T-helper 17 cell (primary cell): ENCODE results near the gene NPPA. TPM values are rescaled to one million over a fixed set of nuclear protein-coding genes. Genes with fewer than 3 reads are reported as not detected.
A peak's percentile ranks its signal among the peaks of the same experiment; 100 is the strongest.
"Not testable (repeated sequence)": the region's sequence is repeated elsewhere in the genome, so short reads cannot be mapped to it uniquely, and the experiment has no call there.

Experiments used
- ATAC-seq: fragments of 150-1000 bp; cut with Tn5 transposase; 2 replicates; pipeline ENCODE4 v1.10.0; 2021; ENCODE audit warnings: mild to moderate bottlenecking, moderate library complexity
- DNase-seq, 3 donors: peaks; one replicate each; pipeline versions ENCODE4 v3.0.0 to v3.0.0-alpha.2; 2020 to 2021
- H3K9me3 ChIP-seq: one replicate; pipeline ENCODE4 v1.7.0; 2013; ENCODE audit warnings: low read length, mild to moderate bottlenecking; ENCODE audit not compliant: control insufficient read depth, poor library complexity, severe bottlenecking
- H3K27ac Mint-ChIP-seq: one replicate; pipeline ENCODE4 v1.8.0; 2022; ENCODE audit warnings: mild to moderate bottlenecking, moderate library complexity, mixed read lengths
- H3K27me3 Mint-ChIP-seq: one replicate; pipeline ENCODE4 v1.8.0; 2022; ENCODE audit warnings: mixed read lengths
- H3K36me3 Mint-ChIP-seq: one replicate; pipeline ENCODE4 v1.8.0; 2022; ENCODE audit warnings: low read depth, mixed read lengths
- H3K4me1 Mint-ChIP-seq: one replicate; pipeline ENCODE4 v1.8.0; 2022; ENCODE audit warnings: mild to moderate bottlenecking, mixed read lengths
- H3K4me3 Mint-ChIP-seq: one replicate; pipeline ENCODE4 v1.8.0; 2022; ENCODE audit warnings: mild to moderate bottlenecking, moderate library complexity, mixed read lengths
- total RNA-seq, 4 donors: library from RNA in 2 of 4; stranded (reverse) in 2 of 4; gene quantifications; one replicate each; pipeline ENCODE4 v1.2.3 and lab custom pipeline; 2022 to 2026

The NPPA gene
- total RNA-seq (not detected), total RNA-seq (lab: John Stamatoyannopoulos, UW) (0 reads per million in 2 donors)

DNA sequence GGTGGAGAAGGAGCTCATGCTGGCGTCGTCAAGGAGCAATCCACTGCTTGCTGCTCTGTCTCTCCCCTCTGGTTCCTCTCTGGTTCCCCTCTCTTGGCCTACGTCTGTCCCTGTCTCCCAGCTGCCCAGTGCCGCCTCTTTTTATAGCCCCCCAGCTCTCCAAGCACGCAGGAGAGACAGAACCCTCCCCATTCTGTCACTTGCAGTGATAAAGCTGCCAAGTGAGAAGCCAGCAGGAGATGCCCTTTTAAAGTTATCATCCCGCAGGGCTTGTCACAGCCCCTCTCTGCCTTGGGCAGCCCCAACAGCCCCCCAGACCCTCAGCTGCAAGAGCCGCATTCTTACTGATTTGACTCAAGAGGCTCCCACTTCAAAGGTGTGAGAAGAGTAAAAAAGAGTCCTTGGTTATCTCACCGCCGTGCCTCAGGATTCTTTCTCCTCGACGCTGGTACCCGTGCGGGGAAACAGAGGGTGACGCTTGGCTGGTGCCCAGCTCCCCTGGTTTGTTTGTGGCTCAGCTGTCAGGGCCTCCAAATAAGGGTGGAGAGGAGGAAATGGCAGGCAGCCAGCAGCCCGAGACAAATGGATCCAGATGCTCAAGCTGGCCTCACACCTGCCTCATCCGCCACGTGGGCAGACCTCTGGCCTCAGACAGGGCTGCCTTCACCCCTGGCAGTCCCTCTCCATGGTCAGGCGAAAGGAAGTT is at the start of gene NPPA:
Gene NPPA (minus strand): TSS at position 117 of the 706 bp plus-strand sequence. CDS start 99 bp downstream, at position 18.
- Mint-ChIP-seq H3K4me3 (no peak within 1 kb of the TSS), H3K27ac (no peak within 1 kb of the TSS), H3K4me1 (peaks cover 6% of the 10 kb centered on the region), H3K27me3 (peaks cover 23% of the 10 kb centered on the region), H3K36me3 (peaks cover 7% of the 10 kb centered on the region)
- ATAC-seq, result no peak
- H3K9me3 ChIP-seq, result no peaks in the 10 kb centered on the region
- DNase-seq, result no peak

DNA sequence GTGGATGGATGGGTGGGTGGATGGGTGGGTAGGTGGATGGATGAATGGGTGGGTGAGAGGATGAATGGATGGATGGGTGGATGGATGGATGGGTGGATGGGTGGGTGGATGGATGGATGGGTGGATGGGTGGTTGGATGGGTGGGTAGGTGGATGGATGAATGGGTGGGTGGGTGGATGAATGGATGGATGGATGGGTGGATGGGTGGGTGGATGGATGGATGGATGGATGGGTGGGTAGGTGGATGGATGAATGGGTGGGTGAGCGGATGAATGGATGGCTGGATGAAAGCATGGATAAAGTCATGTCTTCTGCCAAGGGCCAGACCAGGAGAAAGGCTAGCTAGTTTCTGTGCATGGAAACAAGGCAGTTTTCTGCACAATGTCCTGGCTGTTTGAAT is 46.9 kb upstream of the NPPA start:
- H3K27me3 Mint-ChIP-seq, result peaks cover 59% of the 10 kb centered on the region
- ATAC-seq, H3K27ac Mint-ChIP-seq, H3K36me3 Mint-ChIP-seq, H3K4me3 Mint-ChIP-seq, DNase-seq, H3K9me3 ChIP-seq, H3K4me1 Mint-ChIP-seq: not testable (repeated sequence)

DNA sequence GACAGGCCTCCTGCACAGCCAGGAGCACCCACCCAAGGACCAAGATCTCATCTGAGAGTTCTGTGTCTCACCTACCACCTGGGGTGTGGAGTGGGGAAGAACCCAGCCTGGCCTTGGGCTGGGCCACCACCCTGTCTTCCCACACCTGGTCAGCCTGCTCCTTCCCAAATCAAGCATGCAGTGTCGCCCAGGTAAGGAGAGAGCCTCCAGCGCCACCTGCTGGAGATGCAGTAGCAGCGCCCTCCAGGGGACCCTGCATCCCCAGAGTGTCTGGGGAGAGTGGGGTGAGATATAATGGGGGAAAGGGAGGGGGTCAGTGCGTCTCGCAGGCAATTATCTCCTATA is 46.3 kb upstream of the NPPA start:
- Mint-ChIP-seq H3K27me3 (peaks cover 52% of the 10 kb centered on the region), H3K4me3 (no peak overlapping the region), H3K4me1 (peaks cover 3% of the 10 kb centered on the region), H3K36me3 (peaks cover 2% of the 10 kb centered on the region), H3K27ac (no peak overlapping the region)
- peak; percentile 85 for ATAC-seq
- DNase-seq, result peak; percentile 57 to 68 (median 60)
- no peaks in the 10 kb centered on the region for H3K9me3 ChIP-seq

DNA sequence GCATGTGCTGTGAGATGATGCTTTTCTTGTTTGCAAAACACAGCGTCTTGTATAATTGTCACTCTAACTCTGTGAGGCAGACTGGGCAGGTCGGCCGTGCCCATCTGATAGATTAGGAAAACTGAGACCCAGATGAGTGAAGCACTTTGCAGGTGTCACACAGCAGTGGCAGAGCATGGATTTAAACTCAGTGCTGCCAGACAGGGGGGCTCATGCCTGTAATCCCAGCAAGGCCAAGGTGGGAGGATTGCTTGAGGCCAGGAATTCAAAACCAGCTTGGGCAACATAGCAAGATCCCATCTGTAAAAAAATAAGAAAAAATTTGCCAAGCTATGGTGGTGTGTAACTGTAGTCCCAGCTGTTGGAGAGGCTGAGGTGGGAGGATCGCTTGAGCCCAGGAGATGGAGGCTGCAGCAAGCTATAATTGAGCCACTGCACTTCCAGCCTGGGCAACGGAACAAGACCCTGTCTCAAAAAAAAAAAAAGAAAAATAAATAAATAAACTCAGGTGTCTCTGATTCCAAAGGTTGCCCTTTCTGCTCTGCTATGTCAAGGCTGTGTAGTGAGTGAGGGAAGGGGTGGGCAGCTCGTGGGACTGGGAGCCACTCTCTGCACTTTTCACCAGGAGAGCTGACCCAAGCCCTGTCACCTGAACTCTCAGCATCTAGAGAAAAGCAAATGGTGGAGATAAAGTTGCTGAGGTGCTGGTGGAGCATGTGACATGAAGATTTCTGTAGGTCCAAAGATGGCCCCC is 44.0 kb upstream of the NPPA start:
- peaks cover 48% of the 10 kb centered on the region for H3K27me3 Mint-ChIP-seq
- no peaks in the 10 kb centered on the region for H3K9me3 ChIP-seq
- ATAC-seq (no peak), DNase-seq (no peak)
- H3K36me3 Mint-ChIP-seq, result peaks cover 2% of the 10 kb centered on the region
- H3K4me1 Mint-ChIP-seq, result peaks cover 3% of the 10 kb centered on the region
- H3K27ac Mint-ChIP-seq, result no peak overlapping the region
- H3K4me3 Mint-ChIP-seq, result no peak overlapping the region

DNA sequence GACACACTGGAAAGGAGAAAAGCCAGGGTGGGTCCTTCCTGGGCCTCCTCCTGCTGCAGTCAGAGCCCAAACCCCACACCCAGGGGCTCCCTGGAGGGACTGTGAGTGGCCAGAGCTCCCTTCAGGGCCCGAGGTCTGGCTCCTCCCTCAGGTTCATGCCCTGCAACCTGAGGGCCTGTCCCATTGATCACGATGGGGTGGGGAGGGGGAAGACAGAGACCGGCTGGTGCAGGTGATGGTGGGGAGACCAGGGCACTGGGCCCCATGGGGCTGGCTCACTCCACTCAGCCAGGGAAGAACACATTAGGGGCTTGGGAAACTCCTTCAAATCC is 41.3 kb upstream of the NPPA start:
- no peak for ATAC-seq
- H3K36me3 Mint-ChIP-seq, result no peaks in the 10 kb centered on the region
- no peak overlapping the region for H3K4me3 Mint-ChIP-seq
- H3K9me3 ChIP-seq, result no peaks in the 10 kb centered on the region
- peaks cover 5% of the 10 kb centered on the region for H3K4me1 Mint-ChIP-seq
- H3K27me3 Mint-ChIP-seq, result peaks cover 44% of the 10 kb centered on the region
- DNase-seq, result no peak
- H3K27ac Mint-ChIP-seq, result no peak overlapping the region

DNA sequence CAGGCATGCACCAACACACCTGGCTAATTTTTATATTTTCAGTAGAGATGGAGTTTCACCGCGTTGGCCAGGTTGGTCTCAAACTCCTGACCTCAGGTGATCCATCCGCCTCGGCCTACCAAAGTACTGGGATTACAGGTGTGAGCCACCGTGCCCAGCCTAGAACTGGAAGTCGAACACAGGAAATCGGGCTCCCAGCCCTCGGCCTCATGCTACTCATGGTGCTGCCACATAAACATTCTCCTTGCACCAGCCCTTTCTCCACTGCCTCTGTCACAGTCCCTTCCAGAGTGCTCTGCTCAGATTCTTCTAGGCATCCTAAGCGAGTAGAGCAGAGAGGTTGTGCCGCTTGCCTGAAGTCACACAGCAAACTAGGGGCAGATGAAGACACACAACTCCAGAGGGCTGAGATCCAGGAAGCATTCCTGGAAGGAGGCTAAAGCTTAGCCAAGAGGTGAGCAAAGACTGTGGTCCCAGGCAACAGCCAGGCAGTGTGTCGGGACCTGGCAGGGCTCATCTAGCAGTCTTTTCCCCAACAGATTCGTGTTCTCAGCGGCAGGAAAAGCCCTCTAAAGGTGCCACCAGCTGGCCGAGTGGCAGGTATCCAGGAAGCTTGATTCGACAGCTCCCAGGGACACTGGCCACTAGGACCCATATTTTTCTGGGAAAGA is 40.8 kb upstream of the NPPA start:
- Mint-ChIP-seq H3K4me3 (no peak overlapping the region), H3K27me3 (peaks cover 39% of the 10 kb centered on the region), H3K36me3 (no peaks in the 10 kb centered on the region), H3K4me1 (peaks cover 5% of the 10 kb centered on the region), H3K27ac (no peak overlapping the region)
- no peak for ATAC-seq
- DNase-seq, result no peak
- no peaks in the 10 kb centered on the region for H3K9me3 ChIP-seq

DNA sequence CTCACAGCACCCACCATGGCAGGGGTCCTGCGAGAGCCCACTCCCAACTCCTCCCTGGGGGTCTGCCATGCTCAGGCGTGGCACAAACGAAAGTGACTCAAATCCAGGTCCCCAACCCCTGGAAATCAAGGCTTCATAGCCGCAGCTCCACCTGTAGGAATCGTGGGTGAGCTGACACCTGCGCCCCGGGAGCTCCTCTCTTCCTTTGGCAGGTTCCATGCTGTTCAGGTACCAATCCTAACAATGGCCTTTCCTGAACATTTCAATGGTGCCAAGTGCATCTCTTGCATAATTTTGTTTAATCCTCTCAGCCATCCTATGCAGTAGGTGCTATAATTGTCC is 40.1 kb upstream of the NPPA start:
- DNase-seq (no peak), ATAC-seq (no peak)
- H3K36me3 Mint-ChIP-seq, result no peaks in the 10 kb centered on the region
- no peak overlapping the region for H3K4me3 Mint-ChIP-seq
- H3K9me3 ChIP-seq, result no peaks in the 10 kb centered on the region
- no peak overlapping the region for H3K27ac Mint-ChIP-seq
- peaks cover 38% of the 10 kb centered on the region for H3K27me3 Mint-ChIP-seq
- peaks cover 5% of the 10 kb centered on the region for H3K4me1 Mint-ChIP-seq

DNA sequence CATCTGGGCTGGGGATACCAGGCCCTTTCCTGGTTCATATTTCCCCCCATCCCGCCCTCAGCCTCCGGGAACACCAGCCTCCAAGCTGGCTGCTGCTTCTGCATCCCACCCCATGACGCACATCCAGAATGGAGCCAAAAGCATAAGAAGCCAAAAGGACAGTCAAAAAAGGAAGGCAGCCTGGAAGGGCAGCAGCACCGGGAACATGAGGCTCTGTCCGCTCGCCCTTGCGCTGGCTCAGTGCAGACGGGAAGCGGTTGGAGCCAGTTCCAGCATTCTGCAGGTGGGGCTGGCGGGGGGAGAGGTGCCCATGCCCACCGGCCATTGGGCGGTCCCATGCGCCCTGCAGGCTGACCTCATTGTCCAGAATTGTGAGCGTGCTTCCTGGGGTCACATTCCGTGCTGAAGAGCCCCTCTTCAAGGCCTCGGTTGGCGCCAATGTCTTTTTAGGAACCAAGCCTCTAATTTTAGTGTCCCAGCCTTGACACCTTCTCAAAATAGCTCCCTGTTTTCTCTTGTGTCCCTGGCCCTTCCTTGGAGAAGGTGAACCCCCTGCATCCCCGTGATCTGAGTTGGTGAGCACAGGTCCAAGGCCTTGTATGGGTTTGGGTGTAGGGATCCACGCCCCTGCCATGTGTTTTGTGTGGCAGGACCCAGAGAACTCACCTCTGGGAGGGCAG is 39.5 kb upstream of the NPPA start:
- Mint-ChIP-seq H3K36me3 (no peaks in the 10 kb centered on the region), H3K27me3 (peaks cover 37% of the 10 kb centered on the region), H3K4me3 (no peak overlapping the region), H3K4me1 (peaks cover 5% of the 10 kb centered on the region), H3K27ac (no peak overlapping the region)
- H3K9me3 ChIP-seq, result no peaks in the 10 kb centered on the region
- no peak for ATAC-seq
- no peak for DNase-seq

DNA sequence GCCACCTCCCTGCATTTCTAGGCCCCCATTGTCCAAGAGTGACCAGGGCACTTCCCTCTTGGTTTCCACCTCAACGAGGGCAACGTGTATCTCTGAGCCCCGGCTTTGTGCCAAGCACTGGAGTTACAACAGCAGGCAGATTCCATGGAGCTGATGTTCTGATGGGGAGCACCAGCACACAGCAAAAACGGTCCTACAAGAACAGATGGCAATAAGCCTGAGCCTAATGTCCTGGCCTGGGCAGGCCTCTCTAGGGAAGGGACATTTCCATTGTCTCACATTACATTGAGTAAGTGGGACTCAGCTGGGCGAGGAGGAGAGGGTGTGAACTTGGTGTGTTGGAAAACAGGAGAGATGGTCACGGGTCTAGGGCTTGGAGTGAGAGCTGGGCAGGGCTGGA is 38.3 kb upstream of the NPPA start:
- no peak overlapping the region for H3K27ac Mint-ChIP-seq

DNA sequence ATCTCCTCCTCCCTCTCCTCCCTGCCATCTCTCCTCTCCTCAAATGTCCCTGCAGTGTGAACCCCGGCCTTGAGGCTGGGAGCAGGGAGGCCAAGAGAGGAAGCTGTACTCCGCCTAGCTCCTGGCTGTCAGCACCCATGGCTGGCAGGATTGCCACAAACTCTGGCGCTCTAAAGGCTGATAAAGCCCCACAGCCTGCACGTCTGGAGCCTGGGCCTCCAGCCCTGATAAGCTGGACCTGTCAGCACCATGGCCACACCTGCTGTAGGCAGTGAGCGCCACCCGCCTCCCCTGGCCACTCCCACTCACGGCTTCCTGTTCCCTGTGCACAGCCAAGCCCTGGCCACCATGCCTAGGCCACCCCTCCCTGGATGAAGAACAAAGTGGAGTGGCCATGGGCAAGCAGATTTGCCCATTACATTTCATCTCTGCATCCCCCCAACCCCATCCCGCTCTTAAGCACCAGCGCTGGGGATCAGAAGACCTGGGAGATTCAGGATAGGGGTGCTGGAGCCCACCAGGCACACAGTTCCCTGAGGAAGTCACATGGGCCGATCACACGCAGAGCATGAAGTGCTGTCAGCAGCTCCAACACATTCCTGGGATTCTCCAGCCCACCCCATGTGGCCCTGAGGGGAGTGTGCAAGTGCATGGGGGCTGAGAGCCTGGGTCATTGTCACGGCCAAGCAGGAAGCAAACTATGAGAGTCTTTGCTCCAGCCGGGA is 35.4 kb upstream of the NPPA start:
- peaks cover 36% of the 10 kb centered on the region for H3K27me3 Mint-ChIP-seq
- ATAC-seq (no peak), DNase-seq (no peak)
- no peaks in the 10 kb centered on the region for H3K9me3 ChIP-seq
- H3K4me3 Mint-ChIP-seq, result no peak overlapping the region
- H3K4me1 Mint-ChIP-seq, result peaks cover 5% of the 10 kb centered on the region
- H3K36me3 Mint-ChIP-seq, result no peaks in the 10 kb centered on the region
- H3K27ac Mint-ChIP-seq, result no peak overlapping the region

More for the DNA sequence above, 38.3 kb upstream of the NPPA start:
- Mint-ChIP-seq H3K36me3 (no peaks in the 10 kb centered on the region), H3K4me1 (peaks cover 5% of the 10 kb centered on the region), H3K27me3 (peaks cover 39% of the 10 kb centered on the region), H3K4me3 (no peak overlapping the region)
- DNase-seq (no peak), ATAC-seq (no peak)
- no peaks in the 10 kb centered on the region for H3K9me3 ChIP-seq

DNA sequence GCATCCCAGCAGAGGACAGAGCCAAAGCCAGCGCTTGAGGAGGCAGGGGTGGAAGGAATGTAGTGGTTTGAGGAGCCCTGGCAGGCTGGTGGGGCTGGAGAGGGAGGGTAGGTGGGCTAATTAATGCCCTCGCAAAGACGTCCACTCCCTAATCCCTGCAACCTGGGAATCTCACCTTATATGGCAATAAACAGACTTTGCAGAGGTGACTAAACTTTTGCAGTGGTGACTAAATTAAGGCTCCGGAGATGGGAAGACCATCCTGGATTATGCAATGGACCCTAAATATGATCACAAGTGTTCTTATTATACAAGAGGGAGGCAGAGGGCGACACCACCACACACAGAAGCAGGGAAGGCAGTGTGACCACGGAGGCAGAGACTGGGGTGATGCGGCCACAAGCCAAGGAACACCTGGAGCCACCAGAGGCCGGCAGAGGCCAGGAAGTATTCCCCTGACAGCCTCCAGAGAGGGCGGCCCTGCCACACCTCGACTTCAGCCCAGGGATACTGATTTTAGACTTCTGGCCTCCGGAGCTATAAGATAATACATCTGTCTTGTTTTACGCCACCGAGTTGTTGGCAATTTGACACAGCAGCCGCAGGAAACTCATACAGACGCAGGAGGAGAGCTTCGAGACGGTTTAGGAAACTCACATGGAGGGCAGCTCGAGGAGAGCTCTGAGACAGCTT is 34.3 kb upstream of the NPPA start:
- Mint-ChIP-seq H3K36me3 (no peaks in the 10 kb centered on the region), H3K27ac (no peak overlapping the region), H3K4me3 (no peak overlapping the region), H3K4me1 (peaks cover 5% of the 10 kb centered on the region), H3K27me3 (peaks cover 29% of the 10 kb centered on the region)
- H3K9me3 ChIP-seq, result no peaks in the 10 kb centered on the region
- ATAC-seq (no peak), DNase-seq (no peak)

DNA sequence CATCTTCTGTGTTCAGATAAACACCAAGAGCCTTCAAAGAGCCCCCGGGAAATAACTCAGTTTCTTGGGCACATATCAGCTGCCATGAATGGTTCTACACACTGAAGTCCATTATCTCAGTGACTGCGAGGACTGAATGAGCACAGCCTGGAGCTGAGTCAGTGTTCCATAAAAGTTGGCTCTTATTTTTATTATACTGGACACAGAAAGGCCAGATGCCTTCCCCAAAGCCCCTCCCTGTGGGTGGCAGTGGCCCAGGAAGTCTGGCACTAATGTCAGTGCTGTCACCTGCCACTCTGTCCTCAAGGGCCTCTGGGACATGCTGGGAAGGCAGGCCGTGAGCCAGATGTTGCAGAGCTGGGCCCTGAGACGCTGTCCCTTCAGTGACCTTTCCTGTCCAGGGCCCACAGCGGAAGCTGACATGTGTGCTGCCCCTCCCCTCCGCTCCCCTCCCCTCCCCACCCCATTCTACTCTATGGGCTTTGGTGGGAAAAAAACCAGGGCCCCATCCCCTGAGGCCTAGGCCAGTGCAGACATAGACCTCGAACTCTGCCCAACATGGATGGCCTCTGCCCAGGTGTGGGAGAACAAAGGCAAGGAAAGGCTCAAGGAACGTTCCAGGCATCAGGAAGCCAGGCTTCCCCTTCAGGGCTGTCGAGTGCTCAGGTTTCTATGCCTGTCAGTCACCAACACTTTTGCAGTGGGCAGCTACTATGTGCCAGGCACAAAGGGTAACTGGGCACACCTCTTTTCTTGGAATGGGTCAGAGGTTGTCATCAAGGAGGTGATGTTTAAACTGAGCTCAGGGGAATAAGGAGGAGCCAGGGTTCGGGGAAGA is 33.5 kb upstream of the NPPA start:
- no peaks in the 10 kb centered on the region for H3K36me3 Mint-ChIP-seq
- no peak overlapping the region for H3K4me3 Mint-ChIP-seq
- no peak overlapping the region for H3K27ac Mint-ChIP-seq
- H3K27me3 Mint-ChIP-seq, result peaks cover 33% of the 10 kb centered on the region
- H3K9me3 ChIP-seq, result no peaks in the 10 kb centered on the region
- no peak for ATAC-seq
- no peak for DNase-seq
- H3K4me1 Mint-ChIP-seq, result peaks cover 3% of the 10 kb centered on the region
